SK-N-SH (cell line): ENCODE measurements around the gene GAB2. TPM values are rescaled to one million over a fixed set of nuclear protein-coding genes. Genes with fewer than 3 reads are reported as not detected.
A peak's percentile ranks its signal among the peaks of the same experiment; 100 is the strongest.

Source experiments
- CTCF ChIA-PET: fragments of 300-600, 350-600 bp; formaldehyde crosslinking; extraction: SDS; loops from one replicate; lab custom pipeline; 2021; lab: Yijun Ruan, JAX
- POLR2A ChIA-PET: fragments of 350-600 bp; sonication (Branson Sonifier 250); formaldehyde crosslinking; extraction: SDS; loops from one replicate; lab custom pipeline; 2020; ENCODE audit warnings: antibody characterized with exemption, inconsistent platforms; lab: Yijun Ruan, JAX
- DNase-seq: peaks from one replicate; pipeline ENCODE4 v3.0.0; 2012
- H2AFZ ChIP-seq: fragments of 200-600 bp; sonication (generic); 2 replicates; pipeline ENCODE4 v1.8.1; 2016; ENCODE audit warnings: antibody characterized with exemption, mild to moderate bottlenecking, low read depth
- H3F3A ChIP-seq: fragments of 200-600 bp; sonication (generic); replicated peaks from 2 replicates; pipeline ENCODE3; 2016; ENCODE audit warnings: antibody characterized with exemption, mild to moderate bottlenecking; ENCODE audit not compliant: insufficient read depth
- H3K27ac ChIP-seq, 2 experiments: fragments of 200-500 bp in 1 of 2; fragments of 200-600 bp in 1 of 2; sonication (Bioruptor generic) in 1 of 2; sonication (generic), shearing (Covaris generic) in 1 of 2; 2 replicates each; pipeline versions ENCODE4 v1.5.1 to v1.6.1; 2014 to 2016; ENCODE audit warnings: low read depth in 2 of 2, inconsistent platforms in 1 of 2, low read length in 1 of 2, mild to moderate bottlenecking in 1 of 2, mixed read lengths in 1 of 2
- H3K27me3 ChIP-seq: fragments of 200-600 bp; sonication (generic), shearing (Covaris generic); 2 replicates; pipeline ENCODE4 v1.6.1; 2016; ENCODE audit warnings: mixed run types; ENCODE audit not compliant: insufficient read depth
- H3K36me3 ChIP-seq, 2 experiments: fragments of 200-500 bp in 1 of 2; fragments of 200-600 bp in 1 of 2; sonication (Bioruptor generic) in 1 of 2; sonication (generic) in 1 of 2; replicated peaks in 1 of 2; 2 replicates each; pipeline versions ENCODE3 to v1.5.1; 2014 to 2016; ENCODE audit warnings: low read length in 1 of 2, mild to moderate bottlenecking in 1 of 2; ENCODE audit not compliant: insufficient read depth in 2 of 2, control insufficient read depth in 1 of 2
- H3K4me1 ChIP-seq, 2 experiments: fragments of 200-500 bp in 1 of 2; fragments of 200-600 bp in 1 of 2; sonication (Bioruptor generic) in 1 of 2; sonication (generic), shearing (Covaris generic) in 1 of 2; 2 replicates each; pipeline versions ENCODE4 v1.5.1 to v1.6.1; 2014 to 2016; ENCODE audit warnings: low read depth in 1 of 2, low read length in 1 of 2, mixed run types in 1 of 2; ENCODE audit not compliant: insufficient read depth in 2 of 2, control insufficient read depth in 1 of 2
- H3K4me2 ChIP-seq: fragments of 200-600 bp; sonication (generic), shearing (Covaris generic); 2 replicates; pipeline ENCODE4 v1.6.1; 2017; ENCODE audit warnings: mixed run types
- H3K4me3 ChIP-seq, 2 experiments: fragments of 200-500 bp in 1 of 2; fragments of 200-600 bp in 1 of 2; sonication (Bioruptor generic) in 1 of 2; sonication (generic), shearing (Covaris generic) in 1 of 2; 2 replicates each; pipeline versions ENCODE4 v1.5.1 to v1.8.1; 2014 to 2016; ENCODE audit warnings: low read depth in 2 of 2, inconsistent platforms in 1 of 2, low read length in 1 of 2, mild to moderate bottlenecking in 1 of 2, mixed read lengths in 1 of 2, moderate library complexity in 1 of 2
- H3K79me2 ChIP-seq: fragments of 200-600 bp; sonication (generic); 2 replicates; pipeline ENCODE4 v1.8.1; 2017; ENCODE audit warnings: mild to moderate bottlenecking; ENCODE audit not compliant: insufficient read depth
- H3K9ac ChIP-seq: fragments of 200-600 bp; sonication (generic); 2 replicates; pipeline ENCODE4 v1.6.1; 2017; ENCODE audit warnings: mixed run types
- H3K9me2 ChIP-seq: fragments of 200-600 bp; sonication (generic); 2 replicates; pipeline ENCODE4 v1.6.1; 2017; ENCODE audit warnings: mixed run types
- H3K9me3 ChIP-seq: fragments of 200-600 bp; sonication (generic); 2 replicates; pipeline ENCODE4 v1.6.1; 2017; ENCODE audit warnings: mixed run types, mild to moderate bottlenecking, moderate library complexity
- H4K20me1 ChIP-seq: fragments of 200-600 bp; sonication (generic); 2 replicates; pipeline ENCODE4 v1.6.1; 2017; ENCODE audit warnings: mild to moderate bottlenecking, mixed run types; ENCODE audit not compliant: insufficient read depth
- CHD2 ChIP-seq: fragments of 150-350 bp; IDR thresholded peaks from 2 replicates; pipeline ENCODE4 v1.6.1; 2018; ENCODE audit warnings: low read length; ENCODE audit not compliant: partially characterized antibody
- CTCF ChIP-seq: fragments of 200-600 bp; sonication (generic); IDR thresholded peaks from 2 replicates; pipeline ENCODE4 v1.6.1; 2017; ENCODE audit warnings: antibody characterized with exemption, mild to moderate bottlenecking, moderate library complexity
- EP300 ChIP-seq, 2 experiments: IDR thresholded peaks; 2 replicates each; pipeline versions ENCODE4 v1.4.0 to v1.6.1; 2012; ENCODE audit warnings: borderline replicate concordance in 1 of 2, low read depth in 1 of 2, low read length in 1 of 2
- FOSL2 ChIP-seq: IDR thresholded peaks from 2 replicates; pipeline ENCODE4 v1.4.0; 2012; ENCODE audit warnings: low read depth, mild to moderate bottlenecking, moderate library complexity, borderline replicate concordance
- GABPA ChIP-seq: IDR thresholded peaks from 2 replicates; pipeline ENCODE4 v1.4.0; 2012; ENCODE audit warnings: low read depth, mild to moderate bottlenecking
- IRF3 ChIP-seq: fragments of 150-350 bp; IDR thresholded peaks from 2 replicates; pipeline ENCODE4 v1.6.1; 2016; ENCODE audit warnings: mild to moderate bottlenecking, low read depth, low read length
- NFIC ChIP-seq: IDR thresholded peaks from 2 replicates; pipeline ENCODE4 v1.4.0; 2012; ENCODE audit warnings: borderline replicate concordance
- NRF1 ChIP-seq: IDR thresholded peaks from 2 replicates; pipeline ENCODE4 v1.6.1; 2012; ENCODE audit warnings: low read depth, mild to moderate bottlenecking, low read length
- RAD21 ChIP-seq: IDR thresholded peaks from 2 replicates; pipeline ENCODE4 v1.6.1; 2012; ENCODE audit warnings: mild to moderate bottlenecking, low read length
- RCOR1 ChIP-seq: fragments of 150-350 bp; IDR thresholded peaks from 2 replicates; pipeline ENCODE4 v1.6.1; 2017; ENCODE audit warnings: antibody characterized with exemption, low read length
- RFX5 ChIP-seq: IDR thresholded peaks from 2 replicates; pipeline ENCODE4 v1.6.1; 2012; ENCODE audit warnings: mild to moderate bottlenecking, improper control_type of control experiment, low read length
- SMC3 ChIP-seq: IDR thresholded peaks from 2 replicates; pipeline ENCODE4 v1.6.1; 2012; ENCODE audit warnings: low read depth, low read length, improper control_type of control experiment
- TCF12 ChIP-seq: IDR thresholded peaks from 2 replicates; pipeline ENCODE4 v1.4.0; 2012
- WGBS: methylation state at CpG from one replicate; pipeline ENCODE4 v1.1.6; 2017; ENCODE audit warnings: low lambda C conversion rate; 5-methylcytosine and 5-hydroxymethylcytosine counted together
- polyA plus RNA-seq, 3 experiments: library from polyadenylated mRNA; depleted of rRNA; stranded (reverse); fragments of >200 nt; gene quantifications; 2 replicates each; pipeline ENCODE4 v1.2.3, GENCODE V29; 2012
- TF ChIP-seq, protein P1 (sequence below): IDR thresholded peaks from 2 replicates; pipeline ENCODE4 v1.6.1; 2012; ENCODE audit warnings: mild to moderate bottlenecking, low read depth, low read length, moderate library complexity
- TF ChIP-seq, protein P2 (sequence below): IDR thresholded peaks from 2 replicates; pipeline ENCODE4; 2012
- TF ChIP-seq, protein P3 (sequence below): IDR thresholded peaks from 2 replicates; pipeline ENCODE4 v1.4.0; 2012; ENCODE audit warnings: low read depth

GAB2 gene
- polyA plus RNA-seq, 1 of the 3 experiments (the other 2 are of a cell fraction), result 5.6 TPM

DNA sequence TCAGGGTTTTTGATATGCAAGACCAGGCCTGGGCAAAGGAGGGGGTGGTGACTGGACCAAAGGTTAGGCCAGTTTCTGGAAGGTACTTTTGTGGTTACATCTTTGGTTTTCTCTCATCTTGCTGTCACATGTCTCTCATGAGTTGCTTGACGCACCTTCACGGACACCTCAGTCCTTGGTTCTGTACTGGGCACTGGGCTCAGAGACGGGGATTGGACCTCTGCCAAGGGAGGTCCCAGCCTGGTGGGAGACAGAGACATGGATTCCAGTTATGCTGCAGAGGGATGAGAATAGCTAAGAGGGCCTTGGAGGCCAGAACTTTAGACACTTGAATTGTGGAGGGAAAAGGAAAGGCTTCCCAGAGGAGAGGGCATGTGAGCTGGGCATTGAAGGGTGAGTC lies 227.2 kb downstream of the GAB2 start:
- peaks cover 5% of the 10 kb centered on the region for H3F3A ChIP-seq
- H3K9ac ChIP-seq, result no peak overlapping the region; the same call in 1 of the 2 replicates
- no peaks in the 10 kb centered on the region for H3K9me3 ChIP-seq
- 79% methylated on average over 3 of the region's 3 CpGs for WGBS
- no peak for TF ChIP-seq SMC3
- TF ChIP-seq RFX5, result no peak
- TF ChIP-seq EP300 (IDR thresholded peaks at IDR 0.05; ENCODE audit: borderline replicate concordance in 1 of 2, low read depth in 1 of 2, low read length in 1 of 2), result no peak
- no peak for TF ChIP-seq TCF12
- TF ChIP-seq NRF1, result no peak
- no peak for TF ChIP-seq GABPA
- no peak for TF ChIP-seq NFIC
- no peak for TF ChIP-seq RCOR1
- no peak for TF ChIP-seq RAD21
- no peak for TF ChIP-seq CTCF
- TF ChIP-seq, protein P1, sequence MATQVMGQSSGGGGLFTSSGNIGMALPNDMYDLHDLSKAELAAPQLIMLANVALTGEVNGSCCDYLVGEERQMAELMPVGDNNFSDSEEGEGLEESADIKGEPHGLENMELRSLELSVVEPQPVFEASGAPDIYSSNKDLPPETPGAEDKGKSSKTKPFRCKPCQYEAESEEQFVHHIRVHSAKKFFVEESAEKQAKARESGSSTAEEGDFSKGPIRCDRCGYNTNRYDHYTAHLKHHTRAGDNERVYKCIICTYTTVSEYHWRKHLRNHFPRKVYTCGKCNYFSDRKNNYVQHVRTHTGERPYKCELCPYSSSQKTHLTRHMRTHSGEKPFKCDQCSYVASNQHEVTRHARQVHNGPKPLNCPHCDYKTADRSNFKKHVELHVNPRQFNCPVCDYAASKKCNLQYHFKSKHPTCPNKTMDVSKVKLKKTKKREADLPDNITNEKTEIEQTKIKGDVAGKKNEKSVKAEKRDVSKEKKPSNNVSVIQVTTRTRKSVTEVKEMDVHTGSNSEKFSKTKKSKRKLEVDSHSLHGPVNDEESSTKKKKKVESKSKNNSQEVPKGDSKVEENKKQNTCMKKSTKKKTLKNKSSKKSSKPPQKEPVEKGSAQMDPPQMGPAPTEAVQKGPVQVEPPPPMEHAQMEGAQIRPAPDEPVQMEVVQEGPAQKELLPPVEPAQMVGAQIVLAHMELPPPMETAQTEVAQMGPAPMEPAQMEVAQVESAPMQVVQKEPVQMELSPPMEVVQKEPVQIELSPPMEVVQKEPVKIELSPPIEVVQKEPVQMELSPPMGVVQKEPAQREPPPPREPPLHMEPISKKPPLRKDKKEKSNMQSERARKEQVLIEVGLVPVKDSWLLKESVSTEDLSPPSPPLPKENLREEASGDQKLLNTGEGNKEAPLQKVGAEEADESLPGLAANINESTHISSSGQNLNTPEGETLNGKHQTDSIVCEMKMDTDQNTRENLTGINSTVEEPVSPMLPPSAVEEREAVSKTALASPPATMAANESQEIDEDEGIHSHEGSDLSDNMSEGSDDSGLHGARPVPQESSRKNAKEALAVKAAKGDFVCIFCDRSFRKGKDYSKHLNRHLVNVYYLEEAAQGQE, result no peak
- TF ChIP-seq IRF3, result no peak
- TF ChIP-seq, protein P2, sequence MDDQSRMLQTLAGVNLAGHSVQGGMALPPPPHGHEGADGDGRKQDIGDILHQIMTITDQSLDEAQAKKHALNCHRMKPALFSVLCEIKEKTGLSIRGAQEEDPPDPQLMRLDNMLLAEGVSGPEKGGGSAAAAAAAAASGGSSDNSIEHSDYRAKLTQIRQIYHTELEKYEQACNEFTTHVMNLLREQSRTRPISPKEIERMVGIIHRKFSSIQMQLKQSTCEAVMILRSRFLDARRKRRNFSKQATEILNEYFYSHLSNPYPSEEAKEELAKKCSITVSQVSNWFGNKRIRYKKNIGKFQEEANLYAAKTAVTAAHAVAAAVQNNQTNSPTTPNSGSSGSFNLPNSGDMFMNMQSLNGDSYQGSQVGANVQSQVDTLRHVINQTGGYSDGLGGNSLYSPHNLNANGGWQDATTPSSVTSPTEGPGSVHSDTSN, result no peak
- no peak for TF ChIP-seq FOSL2
- no peak for TF ChIP-seq CHD2
- TF ChIP-seq, protein P3, sequence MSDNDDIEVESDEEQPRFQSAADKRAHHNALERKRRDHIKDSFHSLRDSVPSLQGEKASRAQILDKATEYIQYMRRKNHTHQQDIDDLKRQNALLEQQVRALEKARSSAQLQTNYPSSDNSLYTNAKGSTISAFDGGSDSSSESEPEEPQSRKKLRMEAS, result no peak
- peak overlapping the region in 1 of 2 experiments; percentile 98; a peak in 1 of 4 replicates for H3K4me3 ChIP-seq
- no peaks in the 10 kb centered on the region for H3K9me2 ChIP-seq
- peak overlapping the region; percentile 86 for H3K4me2 ChIP-seq
- CTCF ChIA-PET, result interaction anchor here (0.7 to 3.2 kb wide), 5 partner anchors 16 to 374 kb away, joined by 3 to 12 read pairs (median 4); partner anchors contain the start of gene GAB2
- H3K4me1 ChIP-seq, result peaks cover 19 to 32% of the 10 kb centered on the region in 2 experiments; a peak in 3 of 4 replicates
- 0 out of 2 replicates have a peak, but pooled peaks cover 10% of the 10 kb centered on the region for H4K20me1 ChIP-seq
- no peak overlapping the region for H2AFZ ChIP-seq
- H3K36me3 ChIP-seq, result peaks cover 0 to 2% of the 10 kb centered on the region in 2 experiments
- H3K27me3 ChIP-seq, result no peaks in the 10 kb centered on the region
- H3K27ac ChIP-seq, result no peak overlapping the region
- POLR2A ChIA-PET, result no interaction called here
- DNase-seq, result no peak
- H3K79me2 ChIP-seq, result peaks cover 73% of the 10 kb centered on the region
